ENCODE results near the gene TLR5. TPM values are rescaled to one million over a fixed set of nuclear protein-coding genes. Genes with fewer than 3 reads are reported as not detected.

TLR5 gene
- total RNA-seq, 4 donors from 2014 or later: 8.2 to 14.5 (median 12.3) TPM

DNA sequence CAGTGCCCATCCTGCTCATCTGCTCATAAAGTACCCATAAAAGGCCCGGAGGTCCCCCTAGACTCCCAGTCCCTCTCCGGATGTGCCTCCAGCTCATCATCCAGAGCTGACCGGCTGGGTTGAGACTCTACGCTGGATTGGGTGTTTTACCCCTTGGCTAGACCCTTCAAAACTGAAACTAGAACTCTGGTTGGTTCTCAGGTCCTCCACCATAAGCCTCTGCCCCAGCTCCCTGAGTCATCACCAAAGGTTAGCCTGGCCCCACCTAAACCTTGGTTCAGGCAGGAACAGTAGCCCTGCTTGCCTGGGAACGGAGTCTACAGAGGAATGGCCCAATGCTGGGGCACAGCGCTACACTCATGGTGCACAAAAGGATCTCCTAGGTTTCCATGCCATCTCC, 75.1 kb downstream of the TLR5 start:
- 100% methylated on average over 1 of the region's 6 CpGs for WGBS
- DNase-seq (ENCODE audit: low spot score in 2 of 2): no peak
- TF ChIP-seq POLR2A (IDR thresholded peaks at IDR 0.05) (no peak), POLR2AphosphoS5 (IDR thresholded peaks at IDR 0.05) (no peak), EP300 (IDR thresholded peaks at IDR 0.05) (no peak)
- TF ChIP-seq, protein P1, sequence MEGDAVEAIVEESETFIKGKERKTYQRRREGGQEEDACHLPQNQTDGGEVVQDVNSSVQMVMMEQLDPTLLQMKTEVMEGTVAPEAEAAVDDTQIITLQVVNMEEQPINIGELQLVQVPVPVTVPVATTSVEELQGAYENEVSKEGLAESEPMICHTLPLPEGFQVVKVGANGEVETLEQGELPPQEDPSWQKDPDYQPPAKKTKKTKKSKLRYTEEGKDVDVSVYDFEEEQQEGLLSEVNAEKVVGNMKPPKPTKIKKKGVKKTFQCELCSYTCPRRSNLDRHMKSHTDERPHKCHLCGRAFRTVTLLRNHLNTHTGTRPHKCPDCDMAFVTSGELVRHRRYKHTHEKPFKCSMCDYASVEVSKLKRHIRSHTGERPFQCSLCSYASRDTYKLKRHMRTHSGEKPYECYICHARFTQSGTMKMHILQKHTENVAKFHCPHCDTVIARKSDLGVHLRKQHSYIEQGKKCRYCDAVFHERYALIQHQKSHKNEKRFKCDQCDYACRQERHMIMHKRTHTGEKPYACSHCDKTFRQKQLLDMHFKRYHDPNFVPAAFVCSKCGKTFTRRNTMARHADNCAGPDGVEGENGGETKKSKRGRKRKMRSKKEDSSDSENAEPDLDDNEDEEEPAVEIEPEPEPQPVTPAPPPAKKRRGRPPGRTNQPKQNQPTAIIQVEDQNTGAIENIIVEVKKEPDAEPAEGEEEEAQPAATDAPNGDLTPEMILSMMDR (IDR thresholded peaks at IDR 0.05): no peak

DNA sequence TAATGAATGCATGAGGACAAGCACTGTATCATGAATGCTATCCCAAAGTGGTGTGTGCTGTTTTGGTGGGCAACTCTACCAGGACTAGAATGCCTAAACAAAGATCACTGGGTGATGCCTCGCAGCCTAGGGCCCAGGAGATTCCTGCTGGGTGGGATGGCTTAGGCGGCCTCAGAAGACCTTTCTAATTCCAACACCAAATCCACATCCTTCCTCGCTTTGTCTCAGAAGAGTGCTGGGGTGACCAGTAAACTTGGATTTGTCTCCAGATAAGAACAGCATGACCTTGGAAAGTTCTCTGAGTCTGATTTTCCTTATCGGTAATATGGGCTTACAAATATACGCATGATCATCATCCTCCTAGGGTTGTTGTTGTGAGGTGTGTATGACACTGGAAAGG, 76.6 kb downstream of the TLR5 start:
- H3K4me1 ChIP-seq: no peaks in the 10 kb centered on the region
- no peak for DNase-seq (ENCODE audit: low spot score in 2 of 2)
- 78% methylated on average over 5 of the region's 5 CpGs for WGBS
- no peaks in the 10 kb centered on the region for H3K36me3 ChIP-seq
- H3K27me3 ChIP-seq: no peaks in the 10 kb centered on the region
- no peaks in the 10 kb centered on the region for H3K9me3 ChIP-seq
- no peak overlapping the region for H3K27ac ChIP-seq
- no peak overlapping the region for H3K4me3 ChIP-seq
- TF ChIP-seq POLR2AphosphoS5 (IDR thresholded peaks at IDR 0.05) (no peak), POLR2A (IDR thresholded peaks at IDR 0.05) (no peak), EP300 (IDR thresholded peaks at IDR 0.05) (no peak)
- TF ChIP-seq, protein P1 (IDR thresholded peaks at IDR 0.05): no peak

More for the DNA sequence above, 75.1 kb downstream of the TLR5 start:
- H3K9me3 ChIP-seq: no peaks in the 10 kb centered on the region
- H3K36me3 ChIP-seq: no peaks in the 10 kb centered on the region
- no peaks in the 10 kb centered on the region for H3K27me3 ChIP-seq
- H3K4me1 ChIP-seq: no peaks in the 10 kb centered on the region
- H3K27ac ChIP-seq: no peak overlapping the region
- no peak overlapping the region for H3K4me3 ChIP-seq

DNA sequence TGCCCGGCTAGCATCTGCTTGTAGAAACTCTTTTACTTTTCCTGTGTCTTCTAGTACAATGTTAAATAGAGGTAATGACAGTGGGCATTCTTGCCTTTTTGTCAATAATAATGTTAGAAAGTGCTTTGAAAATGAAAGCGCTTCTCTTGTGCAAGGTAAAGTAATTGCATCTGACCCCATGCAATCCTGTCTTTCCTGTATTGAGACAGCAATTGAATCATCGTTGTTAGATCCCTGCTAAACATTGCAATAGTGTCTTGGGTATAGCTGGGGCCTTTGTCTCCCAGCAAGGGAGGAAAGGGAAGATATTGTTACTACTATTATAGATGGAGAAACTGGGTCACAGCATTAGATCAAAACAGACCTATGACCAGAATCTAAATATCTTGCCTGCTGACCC, 80.9 kb downstream of the TLR5 start:
- no peak for TF ChIP-seq POLR2A (IDR thresholded peaks at IDR 0.05)
- no peak for TF ChIP-seq POLR2AphosphoS5 (IDR thresholded peaks at IDR 0.05)
- TF ChIP-seq, protein P1 (IDR thresholded peaks at IDR 0.05): no peak
- TF ChIP-seq EP300 (IDR thresholded peaks at IDR 0.05): no peak
- DNase-seq (ENCODE audit: low spot score in 2 of 2): no peak
- H3K36me3 ChIP-seq: no peaks in the 10 kb centered on the region

DNA sequence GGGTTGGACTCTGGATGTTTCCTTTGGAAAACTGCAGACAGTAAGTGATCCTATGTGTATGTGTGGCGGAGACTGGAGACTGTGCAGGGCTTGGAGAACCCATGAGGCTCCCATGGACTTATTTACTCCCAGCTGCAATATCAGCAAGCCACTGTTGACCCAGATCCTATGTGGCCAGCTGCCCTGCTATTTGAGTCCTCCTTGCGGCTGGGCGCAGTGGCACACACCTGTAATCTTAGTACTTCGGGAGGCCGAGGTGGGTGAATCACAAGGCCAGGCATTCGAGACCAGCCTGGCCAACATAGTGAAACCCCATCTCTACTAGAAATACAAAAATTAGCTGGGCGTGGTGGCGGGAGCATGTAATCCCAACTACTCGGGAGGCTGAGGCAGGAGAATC, 83.5 kb downstream of the TLR5 start:
- TF ChIP-seq, protein P1 (IDR thresholded peaks at IDR 0.05): no peak
- TF ChIP-seq POLR2AphosphoS5 (IDR thresholded peaks at IDR 0.05) (no peak), POLR2A (IDR thresholded peaks at IDR 0.05) (no peak), EP300 (IDR thresholded peaks at IDR 0.05) (no peak)
- DNase-seq (ENCODE audit: low spot score in 2 of 2): no peak
- H3K27me3 ChIP-seq: no peaks in the 10 kb centered on the region
- no peak overlapping the region for H3K4me3 ChIP-seq
- no peaks in the 10 kb centered on the region for H3K9me3 ChIP-seq
- H3K4me1 ChIP-seq: no peaks in the 10 kb centered on the region
- WGBS: 98% methylated on average over 9 of the region's 9 CpGs
- no peaks in the 10 kb centered on the region for H3K36me3 ChIP-seq
- no peak overlapping the region for H3K27ac ChIP-seq

More for the DNA sequence above, 80.9 kb downstream of the TLR5 start:
- Histone ChIP-seq H3K4me1 (no peaks in the 10 kb centered on the region), H3K4me3 (no peak overlapping the region), H3K9me3 (no peaks in the 10 kb centered on the region), H3K27me3 (no peaks in the 10 kb centered on the region), H3K27ac (no peak overlapping the region)
- 72% methylated on average over 3 of the region's 3 CpGs for WGBS

Other genes starting within 250 kb of the TLR5 start
- gene SUSD4, start 220.9 kb upstream of the TLR5 start, total RNA-seq: 10 to 100 TPM in 1 of 4 donors, 1 to 10 TPM in 3; 3.3 to 11.3 (median 6.7) TPM